LNCAP (cell line): ENCODE results near the gene MICAL3.

Experiments used
- TF ChIP-seq, protein P1 (sequence below): fragments of 450-650 bp; IDR thresholded peaks from 2 replicates; pipeline ENCODE4 v1.5.1; 2017; ENCODE audit warnings: mild to moderate bottlenecking

MICAL3 gene

GRCh38 chr22:17785185-17786184 lies 238.9 kb downstream of the MICAL3 start:
- TF ChIP-seq, protein P1, sequence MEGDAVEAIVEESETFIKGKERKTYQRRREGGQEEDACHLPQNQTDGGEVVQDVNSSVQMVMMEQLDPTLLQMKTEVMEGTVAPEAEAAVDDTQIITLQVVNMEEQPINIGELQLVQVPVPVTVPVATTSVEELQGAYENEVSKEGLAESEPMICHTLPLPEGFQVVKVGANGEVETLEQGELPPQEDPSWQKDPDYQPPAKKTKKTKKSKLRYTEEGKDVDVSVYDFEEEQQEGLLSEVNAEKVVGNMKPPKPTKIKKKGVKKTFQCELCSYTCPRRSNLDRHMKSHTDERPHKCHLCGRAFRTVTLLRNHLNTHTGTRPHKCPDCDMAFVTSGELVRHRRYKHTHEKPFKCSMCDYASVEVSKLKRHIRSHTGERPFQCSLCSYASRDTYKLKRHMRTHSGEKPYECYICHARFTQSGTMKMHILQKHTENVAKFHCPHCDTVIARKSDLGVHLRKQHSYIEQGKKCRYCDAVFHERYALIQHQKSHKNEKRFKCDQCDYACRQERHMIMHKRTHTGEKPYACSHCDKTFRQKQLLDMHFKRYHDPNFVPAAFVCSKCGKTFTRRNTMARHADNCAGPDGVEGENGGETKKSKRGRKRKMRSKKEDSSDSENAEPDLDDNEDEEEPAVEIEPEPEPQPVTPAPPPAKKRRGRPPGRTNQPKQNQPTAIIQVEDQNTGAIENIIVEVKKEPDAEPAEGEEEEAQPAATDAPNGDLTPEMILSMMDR = peak; percentile 66

- TF ChIP-seq, protein P1 = no peak
These were observed 239.6 kb downstream of the MICAL3 start for GRCh38 chr22:17784776-17785175.

GRCh38 chr22:17783773-17784480 lies 240.4 kb downstream of the MICAL3 start:
- TF ChIP-seq, protein P1 = no peak

DNA sequence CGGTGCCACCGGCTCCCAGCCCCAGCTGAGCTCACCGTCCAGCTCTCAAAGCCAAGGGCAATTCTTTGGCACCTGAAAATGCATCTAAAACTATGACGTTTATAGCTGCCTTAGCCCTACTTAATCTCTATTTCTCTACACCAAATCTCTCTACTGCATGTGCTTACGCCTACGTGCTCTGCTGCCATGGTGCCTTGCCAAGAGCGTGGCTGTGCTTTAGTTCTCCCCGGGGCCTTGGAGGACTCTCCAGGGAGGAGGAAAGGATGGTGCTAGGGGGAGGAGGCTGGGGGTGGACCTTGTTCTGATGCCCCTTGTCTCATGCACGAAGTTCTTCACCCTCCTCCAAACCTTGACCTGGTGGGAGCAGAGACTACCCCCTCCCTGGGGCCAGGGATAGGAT lies 241.0 kb downstream of the MICAL3 start:
- TF ChIP-seq, protein P1 = no peak

DNA sequence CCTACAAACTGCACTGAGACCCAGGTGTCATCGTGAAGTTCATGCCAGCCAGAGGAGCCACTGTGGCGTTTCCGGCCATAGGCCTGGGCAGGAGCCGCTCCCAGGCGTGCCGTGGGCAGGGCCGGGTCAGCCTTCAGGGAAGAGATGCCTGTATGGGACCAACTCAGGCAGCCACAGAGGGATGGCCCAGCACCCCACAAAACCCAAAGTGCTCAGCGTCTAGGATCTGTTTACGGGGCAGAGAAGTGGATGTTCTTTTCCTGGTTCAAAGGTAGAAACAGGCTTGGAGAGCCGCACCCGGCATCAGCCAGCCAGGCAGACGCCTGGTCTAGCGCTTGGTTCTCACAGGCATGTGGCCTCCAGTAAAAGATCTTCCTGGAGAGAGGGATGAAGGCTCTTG lies 241.7 kb downstream of the MICAL3 start:
- TF ChIP-seq, protein P1 = no peak

DNA sequence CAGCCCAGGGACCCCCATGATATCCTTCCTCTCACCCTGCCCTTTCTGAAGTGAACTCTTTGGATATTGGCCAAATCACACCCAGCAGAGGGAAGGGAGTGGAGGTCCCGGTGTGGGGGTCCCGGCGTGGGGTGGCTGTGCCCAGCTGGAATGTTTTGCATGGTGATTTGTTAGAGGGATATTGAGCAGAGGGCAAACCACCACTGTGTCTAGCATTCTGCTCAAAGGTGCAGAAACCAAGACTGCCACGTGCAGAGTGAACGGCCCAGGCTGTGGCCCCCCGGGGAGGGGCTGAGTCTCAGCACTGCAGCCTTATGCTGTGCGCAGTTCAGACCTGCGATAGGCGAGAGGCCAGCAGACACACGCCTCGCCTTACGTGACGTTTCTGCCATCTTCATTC lies 242.2 kb downstream of the MICAL3 start:
- TF ChIP-seq, protein P1 = no peak

DNA sequence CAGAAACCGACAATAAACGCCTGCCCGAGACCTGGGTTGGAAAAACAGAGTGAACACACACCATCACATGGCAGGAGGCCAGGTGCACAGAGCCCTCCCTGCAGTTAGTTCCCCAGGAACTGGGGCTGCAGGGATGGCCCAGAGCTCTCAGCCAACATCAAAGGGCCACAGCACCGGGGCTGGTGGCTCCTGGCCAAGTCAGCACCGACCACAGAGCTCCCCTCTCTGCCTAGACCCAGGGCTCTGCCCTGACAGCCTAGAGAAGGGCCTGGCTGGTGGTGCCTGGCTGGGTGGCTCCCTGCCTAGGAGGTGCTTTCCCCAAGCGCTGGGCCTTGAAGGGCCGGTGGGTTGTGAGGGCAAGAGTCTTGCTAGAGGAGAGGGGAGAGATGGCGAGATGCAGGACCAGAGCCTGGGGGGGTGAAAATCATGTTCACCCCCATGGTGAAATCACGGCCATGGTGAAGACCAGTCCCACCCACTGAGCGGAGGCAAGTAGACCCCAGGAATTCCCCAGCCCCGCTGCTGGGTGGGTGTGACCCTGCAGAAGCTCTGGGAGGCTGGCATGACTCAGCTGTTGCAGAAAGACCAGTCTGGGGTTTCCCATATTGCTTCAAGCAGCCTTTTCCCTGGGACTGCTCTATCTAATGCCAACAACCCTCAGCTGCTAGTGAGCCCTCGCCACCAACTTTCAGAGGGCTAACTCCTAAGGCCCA lies 242.9 kb downstream of the MICAL3 start:
- TF ChIP-seq, protein P1 = no peak
